Gastroesophageal sphincter (tissue), 4 donors: ENCODE data around the gene CSGALNACT2. TPM values are rescaled to one million over a fixed set of nuclear protein-coding genes. Genes with fewer than 3 reads are reported as not detected.

Experiments
- ATAC-seq: fragments of 150-250 bp; one replicate; pipeline ENCODE4 v1.9.1; 2016; ENCODE audit warnings: mild to moderate bottlenecking, moderate library complexity
- H3K27ac ChIP-seq, 4 donors: fragments of 200-600 bp; sonication (generic) in 3 of 4; 1 replicate in 3 of 4; 2 replicates in 1 of 4; pipeline ENCODE4 v1.5.1; 2016 to 2019
- H3K27me3 ChIP-seq: fragments of 200-600 bp; sonication (generic); one replicate; pipeline ENCODE4 v1.5.1; 2019
- H3K36me3 ChIP-seq, 2 donors: fragments of 200-600 bp; sonication (generic); one replicate each; pipeline ENCODE4 v1.5.1; 2019; ENCODE audit warnings: control low read depth in 1 of 2
- H3K4me1 ChIP-seq, 3 donors: fragments of 200-600 bp; sonication (generic); 1 replicate in 2 of 3; 2 replicates in 1 of 3; pipeline ENCODE4 v1.5.1; 2016 to 2019; ENCODE audit warnings: control low read depth in 2 of 3
- H3K4me3 ChIP-seq, 2 donors: fragments of 200-600 bp; sonication (generic); one replicate each; pipeline ENCODE4 v1.5.1; 2019; ENCODE audit warnings: mild to moderate bottlenecking in 1 of 2, moderate library complexity in 1 of 2
- H3K9me3 ChIP-seq, 3 donors: fragments of 200-600 bp; sonication (generic); one replicate each; pipeline ENCODE4 v1.5.1; 2017 to 2019; ENCODE audit warnings: control low read depth in 2 of 3
- EP300 ChIP-seq: sonication (generic); formaldehyde crosslinking; IDR thresholded peaks from one replicate; pipeline ENCODE4 v1.6.1; 2017; ENCODE audit warnings: antibody characterized with exemption, mild to moderate bottlenecking
- POLR2A ChIP-seq, 2 donors: fragments of 450-650 bp; IDR thresholded peaks; one replicate each; pipeline ENCODE4 v1.6.1; 2017; ENCODE audit warnings: antibody characterized with exemption in 2 of 2, mild to moderate bottlenecking in 2 of 2, moderate library complexity in 1 of 2
- POLR2AphosphoS5 ChIP-seq: sonication (generic); formaldehyde crosslinking; IDR thresholded peaks from one replicate; pipeline ENCODE4 v1.6.1; 2017; ENCODE audit warnings: antibody characterized with exemption
- WGBS, 2 donors: methylation state at CpG; one replicate each; pipeline ENCODE4 v1.1.5; 2018; ENCODE audit warnings: low coverage in 1 of 2; 5-methylcytosine and 5-hydroxymethylcytosine counted together
- total RNA-seq, 4 donors: library from RNA; depleted of rRNA; stranded (reverse); fragments of >200 nt; gene quantifications; one replicate each; pipeline ENCODE4 v1.1.0, GENCODE V29; 2016
- TF ChIP-seq, protein P1 (sequence below), 4 experiments: fragments of 200-600 bp in 2 of 4; fragments of 450-650 bp in 2 of 4; sonication (generic) in 1 of 4; IDR thresholded peaks; one replicate each; pipeline ENCODE4 v1.5.1; 2017 to 2019; ENCODE audit warnings: antibody characterized with exemption in 4 of 4, mild to moderate bottlenecking in 2 of 4, moderate library complexity in 2 of 4

CSGALNACT2 gene
- total RNA-seq, 4 donors from 2014 or later = 28.4 to 37.4 (median 32.7) TPM

DNA sequence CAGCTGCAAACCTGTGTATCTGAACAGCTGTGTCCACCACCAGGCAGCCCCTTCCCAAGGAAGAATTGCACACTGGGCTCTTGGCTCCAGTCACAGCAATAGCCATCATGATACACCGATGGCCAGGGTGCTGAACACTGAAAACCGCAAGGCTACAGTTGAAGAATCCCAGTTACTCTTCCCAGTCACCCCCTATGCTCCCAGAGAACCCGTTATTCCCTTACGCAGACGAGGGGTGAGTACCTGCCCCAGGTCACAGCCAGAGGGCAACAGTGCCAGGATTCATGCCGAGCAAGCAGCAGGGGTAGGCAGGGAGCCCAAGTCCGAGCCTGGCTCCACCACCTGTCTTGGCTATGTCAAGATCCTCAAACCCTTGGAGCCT is 70.8 kb downstream of the CSGALNACT2 start:
- no peaks in the 10 kb centered on the region for H3K9me3 ChIP-seq
- no peak overlapping the region for H3K4me3 ChIP-seq
- H3K27me3 ChIP-seq = no peaks in the 10 kb centered on the region
- ATAC-seq = no peak
- WGBS, 2 donors = 87% methylated on average over 3 of the region's 7 CpGs; no CpG with 5 or more reads in 1 of the 2 donors
- no peaks in the 10 kb centered on the region for H3K36me3 ChIP-seq
- H3K4me1 ChIP-seq = no peaks in the 10 kb centered on the region
- no peak overlapping the region for H3K27ac ChIP-seq
- TF ChIP-seq POLR2AphosphoS5 (no peak), EP300 (no peak), POLR2A (IDR thresholded peaks at IDR 0.05) (no peak)
- TF ChIP-seq, protein P1, sequence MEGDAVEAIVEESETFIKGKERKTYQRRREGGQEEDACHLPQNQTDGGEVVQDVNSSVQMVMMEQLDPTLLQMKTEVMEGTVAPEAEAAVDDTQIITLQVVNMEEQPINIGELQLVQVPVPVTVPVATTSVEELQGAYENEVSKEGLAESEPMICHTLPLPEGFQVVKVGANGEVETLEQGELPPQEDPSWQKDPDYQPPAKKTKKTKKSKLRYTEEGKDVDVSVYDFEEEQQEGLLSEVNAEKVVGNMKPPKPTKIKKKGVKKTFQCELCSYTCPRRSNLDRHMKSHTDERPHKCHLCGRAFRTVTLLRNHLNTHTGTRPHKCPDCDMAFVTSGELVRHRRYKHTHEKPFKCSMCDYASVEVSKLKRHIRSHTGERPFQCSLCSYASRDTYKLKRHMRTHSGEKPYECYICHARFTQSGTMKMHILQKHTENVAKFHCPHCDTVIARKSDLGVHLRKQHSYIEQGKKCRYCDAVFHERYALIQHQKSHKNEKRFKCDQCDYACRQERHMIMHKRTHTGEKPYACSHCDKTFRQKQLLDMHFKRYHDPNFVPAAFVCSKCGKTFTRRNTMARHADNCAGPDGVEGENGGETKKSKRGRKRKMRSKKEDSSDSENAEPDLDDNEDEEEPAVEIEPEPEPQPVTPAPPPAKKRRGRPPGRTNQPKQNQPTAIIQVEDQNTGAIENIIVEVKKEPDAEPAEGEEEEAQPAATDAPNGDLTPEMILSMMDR (IDR thresholded peaks at IDR 0.05) = no peak

DNA sequence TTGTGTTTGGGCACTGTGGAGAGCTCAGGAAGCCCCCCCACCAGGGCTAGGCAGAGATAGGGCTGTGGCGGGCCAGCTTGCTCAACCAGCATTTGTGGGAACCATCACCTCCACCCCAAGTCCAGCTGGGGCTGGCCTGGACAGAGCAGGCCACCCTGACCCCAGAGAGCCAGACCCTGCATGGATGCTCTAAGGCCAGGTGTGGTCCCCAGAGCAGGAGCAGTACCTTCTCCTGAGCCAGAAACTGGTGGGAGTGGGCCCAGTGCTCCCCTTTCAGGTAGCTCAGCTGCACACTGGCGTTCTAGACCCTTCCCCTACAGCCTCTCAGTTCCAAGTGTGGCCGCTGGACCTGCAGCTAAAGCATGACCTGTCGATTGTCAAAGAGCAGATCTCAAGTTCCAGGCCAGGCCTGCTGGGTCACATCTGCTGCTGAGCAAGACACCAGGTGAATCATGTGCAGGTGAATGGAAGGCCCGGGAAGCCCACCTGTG is 71.5 kb downstream of the CSGALNACT2 start:
- ATAC-seq = no peak
- H3K27ac ChIP-seq = no peak overlapping the region

DNA sequence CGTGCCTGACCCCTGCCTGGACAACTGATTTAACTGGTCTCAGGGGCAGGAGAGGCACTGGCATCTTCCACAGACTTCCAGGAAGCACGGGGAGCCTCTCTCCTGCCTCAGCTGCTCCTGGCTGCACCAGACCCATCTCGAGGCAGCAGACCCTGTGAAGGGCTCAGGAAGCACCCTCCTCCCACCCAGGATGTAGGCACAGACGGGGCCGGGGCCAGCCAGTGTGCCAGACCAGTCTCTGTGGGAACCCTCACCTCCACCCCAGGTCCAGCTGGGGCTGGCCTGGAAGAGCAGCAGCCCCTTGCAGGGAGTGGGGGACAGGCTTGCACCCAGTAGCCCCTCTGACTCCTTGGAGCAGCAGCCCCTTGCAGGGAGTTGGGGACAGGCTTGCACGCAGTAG is 72.3 kb downstream of the CSGALNACT2 start:
- H3K9me3 ChIP-seq = no peaks in the 10 kb centered on the region
- WGBS, 2 donors = no CpG with 5 or more reads among the region's 6 CpGs
- TF ChIP-seq EP300 = no peak
- TF ChIP-seq, protein P1 (IDR thresholded peaks at IDR 0.05) = no peak
- TF ChIP-seq POLR2AphosphoS5 = no peak
- TF ChIP-seq POLR2A (IDR thresholded peaks at IDR 0.05) = no peak
- no peaks in the 10 kb centered on the region for H3K4me1 ChIP-seq
- H3K27me3 ChIP-seq = no peaks in the 10 kb centered on the region
- ATAC-seq = no peak
- no peak overlapping the region for H3K27ac ChIP-seq
- H3K4me3 ChIP-seq = no peak overlapping the region
- H3K36me3 ChIP-seq = no peaks in the 10 kb centered on the region

More for the DNA sequence above, 71.5 kb downstream of the CSGALNACT2 start:
- Histone ChIP-seq H3K4me1 (no peaks in the 10 kb centered on the region), H3K9me3 (no peaks in the 10 kb centered on the region), H3K36me3 (no peaks in the 10 kb centered on the region), H3K4me3 (no peak overlapping the region), H3K27me3 (no peaks in the 10 kb centered on the region)
- TF ChIP-seq, protein P1 (IDR thresholded peaks at IDR 0.05) = no peak
- no peak for TF ChIP-seq POLR2A (IDR thresholded peaks at IDR 0.05)
- no peak for TF ChIP-seq POLR2AphosphoS5
- no peak for TF ChIP-seq EP300
- WGBS, 2 donors = no CpG with 5 or more reads among the region's 5 CpGs

DNA sequence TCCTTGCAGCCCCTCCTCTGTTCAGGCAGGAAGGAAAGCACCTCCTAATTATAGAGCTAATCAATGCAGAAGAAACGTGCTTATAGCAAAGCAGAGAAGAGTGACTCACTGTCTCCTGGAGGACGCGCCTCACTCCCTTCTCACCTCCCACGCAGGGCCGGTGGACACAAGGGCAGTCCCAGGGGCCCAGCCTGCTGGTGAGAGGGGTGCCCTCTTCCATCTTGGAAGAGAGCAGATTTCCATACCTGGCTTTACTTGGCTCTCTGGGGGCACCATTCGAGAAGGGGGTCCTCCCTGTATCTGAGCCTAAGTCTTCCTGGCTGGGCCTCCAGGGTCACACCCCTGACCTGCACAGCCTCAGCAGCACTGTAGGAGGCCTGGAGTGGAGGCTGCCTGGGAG is 72.8 kb downstream of the CSGALNACT2 start:
- no peak for ATAC-seq
- WGBS, 2 donors = 80 to 95% methylated on average over 1 to 4 of the region's 6 CpGs
- no peaks in the 10 kb centered on the region for H3K9me3 ChIP-seq
- H3K27me3 ChIP-seq = peaks cover 4% of the 10 kb centered on the region
- H3K4me1 ChIP-seq = no peaks in the 10 kb centered on the region
- no peak for TF ChIP-seq EP300
- no peak for TF ChIP-seq POLR2AphosphoS5
- TF ChIP-seq, protein P1 (IDR thresholded peaks at IDR 0.05) = no peak
- no peak for TF ChIP-seq POLR2A (IDR thresholded peaks at IDR 0.05)
- H3K4me3 ChIP-seq = no peak overlapping the region
- no peaks in the 10 kb centered on the region for H3K36me3 ChIP-seq
- no peak overlapping the region for H3K27ac ChIP-seq

DNA sequence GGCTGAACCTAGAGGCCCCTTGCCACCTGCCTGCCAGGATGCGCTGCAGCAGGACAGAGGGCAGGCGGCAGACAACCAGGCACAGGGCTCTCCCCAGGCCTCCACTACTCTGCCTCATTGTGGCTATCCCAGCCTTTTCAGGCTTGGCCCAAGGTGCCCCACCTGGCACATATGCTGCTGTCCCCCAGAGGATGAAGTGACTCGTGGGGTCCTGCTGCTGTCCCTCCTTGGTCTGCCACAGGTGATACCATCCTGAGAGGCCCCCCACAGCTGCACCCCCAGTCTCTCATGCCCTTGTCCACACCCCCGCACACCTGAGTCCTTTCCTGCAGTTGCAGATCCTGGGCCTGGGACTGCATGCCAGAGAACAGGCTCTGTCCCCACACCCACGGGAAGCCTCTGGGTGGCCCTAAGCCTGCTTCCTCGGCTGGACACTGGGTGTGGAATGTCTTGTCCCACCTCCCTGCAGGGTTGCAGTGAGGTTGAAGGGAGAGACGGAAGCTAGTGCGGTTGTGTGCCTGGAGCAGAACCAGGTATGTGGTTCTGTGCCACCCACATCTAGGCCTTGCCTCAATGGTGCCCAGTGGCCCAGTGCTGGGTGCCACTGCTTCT is 73.3 kb downstream of the CSGALNACT2 start:
- TF ChIP-seq POLR2AphosphoS5 = no peak
- TF ChIP-seq EP300 = no peak
- TF ChIP-seq, protein P1 (IDR thresholded peaks at IDR 0.05) = no peak
- TF ChIP-seq POLR2A (IDR thresholded peaks at IDR 0.05) = no peak
- no peak for ATAC-seq
- no peaks in the 10 kb centered on the region for H3K4me1 ChIP-seq
- peak overlapping the region in 1 of 4 donors; percentile 26 for H3K27ac ChIP-seq
- no CpG with 5 or more reads among the region's 8 CpGs for WGBS, 2 donors
- no peaks in the 10 kb centered on the region for H3K36me3 ChIP-seq
- no peak overlapping the region for H3K4me3 ChIP-seq
- no peaks in the 10 kb centered on the region for H3K9me3 ChIP-seq
- H3K27me3 ChIP-seq = peaks cover 9% of the 10 kb centered on the region
